Measurements from ENCODE around the gene FAAH2. TPM values are rescaled to one million over a fixed set of nuclear protein-coding genes. Genes with fewer than 3 reads are reported as not detected.
A peak's percentile ranks its signal among the peaks of the same experiment; 100 is the strongest.
"Not testable (repeated sequence)": the region's sequence is repeated elsewhere in the genome, so short reads cannot be mapped to it uniquely, and the experiment has no call there.

FAAH2 gene
- total and polyA plus RNA-seq, 4 experiments from 2014 or later = 17.3 to 25.6 (median 18.5) TPM

DNA sequence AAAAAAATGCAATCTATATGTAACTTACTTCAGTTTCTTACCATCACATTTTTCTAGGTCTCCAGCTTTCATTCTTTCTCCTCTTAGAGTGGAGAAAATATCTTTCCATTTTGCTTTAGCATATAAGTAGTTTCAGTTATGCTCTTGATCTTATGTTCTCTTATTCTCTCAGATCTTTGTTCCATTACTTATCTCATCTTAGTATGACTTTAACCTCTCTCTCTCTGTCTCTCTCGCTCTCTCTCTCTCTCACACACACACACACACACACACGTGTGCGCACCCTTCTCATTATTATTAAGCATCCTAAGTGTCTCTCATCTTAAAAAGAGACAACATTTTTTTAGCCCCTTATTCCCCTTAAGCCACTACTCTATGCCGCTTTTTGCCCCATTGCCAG, 92.8 kb downstream of the FAAH2 start:
- intact Hi-C loops (cut with micrococcal nuclease) = loop anchor here (10.0 kb wide), 1 partner anchor 76 kb away; no protein-coding TSS in a partner anchor
- Histone ChIP-seq H3K4me1 (ENCODE audit: insufficient read depth, low read length) (no peaks in the 10 kb centered on the region), H3K36me3 (ENCODE audit: insufficient read depth, low read length) (no peaks in the 10 kb centered on the region), H3K9me3 (ENCODE audit: control insufficient read depth in 1 of 2, low read length in 2 of 2) (no peaks in the 10 kb centered on the region), H3K27ac (ENCODE audit: low read depth, low read length) (no peak overlapping the region), H3K4me3 (ENCODE audit: low read length in 2 of 2) (no peak overlapping the region), H3K27me3 (ENCODE audit: insufficient read depth, low read length) (no peaks in the 10 kb centered on the region)
- H3K27ac Mint-ChIP-seq = peak overlapping the region in 3 of 7 donors; percentile 48 to 90 (median 82)
- H3K4me1 Mint-ChIP-seq = peaks cover 0 to 8% (median 6%) of the 10 kb centered on the region in 4 donors
- peaks cover 28 to 30% of the 10 kb centered on the region in 2 donors for H3K36me3 Mint-ChIP-seq
- CTCF ChIA-PET (ENCODE audit: partially characterized antibody) = no interaction called here
- no peaks in the 10 kb centered on the region for H3K27me3 Mint-ChIP-seq
- H3K9me3 Mint-ChIP-seq = peaks cover 0 to 12% (median 2%) of the 10 kb centered on the region in 8 donors
- DNase-seq = no peak
- no peak overlapping the region for H3K4me3 Mint-ChIP-seq
- POLR2A ChIA-PET (ENCODE audit: partially characterized antibody) = no interaction called here

DNA sequence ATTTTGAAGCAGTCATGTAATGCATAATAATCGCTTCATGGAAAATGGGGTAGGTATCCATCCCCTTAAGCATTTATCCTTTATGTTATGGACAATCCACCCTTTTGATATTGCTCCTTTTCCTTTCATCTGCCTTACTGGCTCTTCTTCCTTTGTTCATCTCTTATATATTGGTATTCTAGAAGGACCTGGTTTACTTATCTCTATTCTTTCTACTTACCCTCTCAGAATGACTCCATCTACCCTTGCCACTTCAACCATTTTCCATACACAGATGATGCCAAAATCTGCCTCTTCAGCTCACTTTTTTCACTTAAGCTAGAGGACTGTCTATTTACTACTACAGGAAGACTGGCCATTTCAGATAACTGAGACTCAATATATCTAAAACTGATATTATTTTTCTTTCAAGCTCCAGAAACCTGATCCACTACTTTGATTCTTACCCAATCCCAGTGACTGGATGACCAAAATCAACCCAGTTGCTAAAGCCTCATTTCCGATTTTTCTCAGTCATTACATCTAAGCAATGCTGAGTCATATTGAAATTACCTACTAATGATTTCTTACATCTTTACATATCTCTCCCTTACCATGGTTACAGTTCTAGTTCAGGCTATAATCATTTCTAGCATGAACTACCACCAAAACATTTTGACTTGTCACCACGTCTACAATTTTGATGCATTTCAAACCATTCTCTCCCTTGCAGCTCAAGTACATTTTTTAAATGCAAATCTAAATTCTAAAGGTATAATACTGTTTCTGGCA, 93.7 kb downstream of the FAAH2 start:
- Histone ChIP-seq H3K4me3 (ENCODE audit: low read length in 2 of 2) (no peak overlapping the region), H3K27me3 (ENCODE audit: insufficient read depth, low read length) (no peaks in the 10 kb centered on the region), H3K9me3 (ENCODE audit: control insufficient read depth in 1 of 2, low read length in 2 of 2) (no peaks in the 10 kb centered on the region), H3K4me1 (ENCODE audit: insufficient read depth, low read length) (no peaks in the 10 kb centered on the region), H3K36me3 (ENCODE audit: insufficient read depth, low read length) (no peaks in the 10 kb centered on the region), H3K27ac (ENCODE audit: low read depth, low read length) (no peak overlapping the region)
- peaks cover 25 to 30% of the 10 kb centered on the region in 2 donors for H3K36me3 Mint-ChIP-seq
- H3K4me3 Mint-ChIP-seq = no peak overlapping the region
- no peaks in the 10 kb centered on the region for H3K27me3 Mint-ChIP-seq
- peaks cover 0 to 7% (median 6%) of the 10 kb centered on the region in 4 donors for H3K4me1 Mint-ChIP-seq
- H3K27ac Mint-ChIP-seq = peak overlapping the region in 1 of 7 donors; percentile 15
- ChIA-PET CTCF (ENCODE audit: partially characterized antibody) (no interaction called here), POLR2A (ENCODE audit: partially characterized antibody) (no interaction called here)
- peaks cover 0 to 8% (median under 1%) of the 10 kb centered on the region in 8 donors for H3K9me3 Mint-ChIP-seq
- intact Hi-C loops (cut with micrococcal nuclease) = no loop called here
- no peak for DNase-seq

DNA sequence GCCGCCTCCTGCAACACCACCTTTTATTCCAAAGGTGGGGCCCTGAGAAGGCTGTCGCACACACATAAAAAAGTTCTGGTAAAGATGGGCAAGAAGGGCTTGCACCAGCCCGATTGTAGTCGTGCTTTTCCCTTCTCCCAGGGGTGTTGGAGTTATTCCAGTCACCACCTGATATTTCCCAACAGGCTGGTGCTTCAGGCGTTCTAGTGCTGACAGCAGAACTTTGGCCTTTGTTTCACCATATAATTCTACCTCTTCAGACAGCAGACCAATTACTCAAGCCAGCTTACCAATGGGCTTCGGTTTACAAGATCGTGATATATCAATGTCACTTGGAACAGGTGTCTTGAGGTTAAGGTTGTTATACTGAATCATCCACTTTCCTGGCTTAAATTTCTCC, 107.7 kb downstream of the FAAH2 start:
- DNase-seq; H3K27ac Mint-ChIP-seq; H3K9me3 ChIP-seq (ENCODE audit: control insufficient read depth in 1 of 2, low read length in 2 of 2); H3K4me3 ChIP-seq (ENCODE audit: low read length in 2 of 2); CTCF ChIA-PET (ENCODE audit: partially characterized antibody); POLR2A ChIA-PET (ENCODE audit: partially characterized antibody); H3K36me3 ChIP-seq (ENCODE audit: insufficient read depth, low read length); H3K27me3 Mint-ChIP-seq; H3K27me3 ChIP-seq (ENCODE audit: insufficient read depth, low read length); H3K27ac ChIP-seq (ENCODE audit: low read depth, low read length); H3K4me1 ChIP-seq (ENCODE audit: insufficient read depth, low read length); H3K9me3 Mint-ChIP-seq; intact Hi-C loops (cut with micrococcal nuclease); H3K4me3 Mint-ChIP-seq; H3K4me1 Mint-ChIP-seq: not testable (repeated sequence)
- H3K36me3 Mint-ChIP-seq = peaks cover 41 to 43% of the 10 kb centered on the region in 2 donors

DNA sequence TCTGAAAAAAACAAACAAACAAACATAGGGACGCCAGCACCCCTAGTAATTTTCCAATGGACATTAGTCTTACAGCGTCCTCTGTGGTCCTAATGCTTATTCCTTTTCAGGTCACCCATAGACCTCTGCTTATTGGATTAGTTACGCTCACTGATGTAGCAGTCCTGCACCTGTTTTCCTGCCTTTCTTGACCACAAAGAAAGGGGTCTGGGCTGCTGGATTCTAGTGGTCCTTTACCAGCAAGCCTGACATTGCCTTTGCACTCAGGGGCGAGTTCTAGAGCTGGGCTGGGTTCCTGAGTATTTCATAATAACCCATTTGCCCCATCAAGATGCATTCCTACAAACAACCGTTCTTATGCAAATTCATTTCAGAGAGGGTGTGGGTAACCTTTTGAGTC, 116.7 kb downstream of the FAAH2 start:
- H3K4me1 Mint-ChIP-seq; H3K4me1 ChIP-seq (ENCODE audit: insufficient read depth, low read length); H3K4me3 ChIP-seq (ENCODE audit: low read length in 2 of 2); H3K27me3 ChIP-seq (ENCODE audit: insufficient read depth, low read length); H3K9me3 ChIP-seq (ENCODE audit: control insufficient read depth in 1 of 2, low read length in 2 of 2); DNase-seq; H3K36me3 ChIP-seq (ENCODE audit: insufficient read depth, low read length); H3K27ac Mint-ChIP-seq; CTCF ChIA-PET (ENCODE audit: partially characterized antibody); intact Hi-C loops (cut with micrococcal nuclease); POLR2A ChIA-PET (ENCODE audit: partially characterized antibody); H3K27ac ChIP-seq (ENCODE audit: low read depth, low read length); H3K27me3 Mint-ChIP-seq: not testable (repeated sequence)
- Mint-ChIP-seq H3K4me3 (peak overlapping the region in 1 of 8 donors; percentile 31), H3K36me3 (peaks cover 25 to 26% of the 10 kb centered on the region in 2 donors), H3K9me3 (peaks cover 0 to 30% (median 19%) of the 10 kb centered on the region in 8 donors)

DNA sequence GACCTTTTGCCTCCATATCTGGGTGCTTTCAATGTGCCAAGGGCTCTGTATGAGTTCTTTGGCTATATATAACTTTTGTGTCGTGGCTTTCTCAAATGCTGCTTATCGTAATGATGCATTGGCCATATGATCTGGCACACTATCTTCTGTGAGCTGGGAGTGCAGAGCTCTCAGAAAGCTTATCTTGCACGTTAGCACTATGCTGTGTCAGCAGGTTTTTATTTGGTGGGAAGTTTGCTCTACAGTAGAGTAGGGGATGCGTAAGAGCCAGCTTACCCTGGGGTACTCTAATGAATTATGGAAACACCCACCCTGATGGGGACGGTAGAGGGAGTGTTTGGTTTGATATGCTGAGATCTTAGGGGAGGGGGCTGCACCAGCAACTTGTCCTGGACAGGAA, 119.6 kb downstream of the FAAH2 start:
- no peaks in the 10 kb centered on the region for H3K27me3 Mint-ChIP-seq
- POLR2A ChIA-PET (ENCODE audit: partially characterized antibody) = no interaction called here
- no peaks in the 10 kb centered on the region for H3K27me3 ChIP-seq (ENCODE audit: insufficient read depth, low read length)
- H3K4me1 ChIP-seq (ENCODE audit: insufficient read depth, low read length) = no peaks in the 10 kb centered on the region
- intact Hi-C loops (cut with micrococcal nuclease) = no loop called here
- DNase-seq = no peak
- H3K36me3 Mint-ChIP-seq = peaks cover 22 to 27% of the 10 kb centered on the region in 2 donors
- H3K4me3 Mint-ChIP-seq = no peak overlapping the region
- no peaks in the 10 kb centered on the region for H3K36me3 ChIP-seq (ENCODE audit: insufficient read depth, low read length)
- no peaks in the 10 kb centered on the region for H3K4me1 Mint-ChIP-seq
- H3K27ac ChIP-seq (ENCODE audit: low read depth, low read length) = no peak overlapping the region
- CTCF ChIA-PET (ENCODE audit: partially characterized antibody) = no interaction called here
- H3K9me3 ChIP-seq (ENCODE audit: control insufficient read depth in 1 of 2, low read length in 2 of 2) = no peaks in the 10 kb centered on the region
- H3K27ac Mint-ChIP-seq = no peak overlapping the region
- H3K9me3 Mint-ChIP-seq = peaks cover 0 to 30% (median 19%) of the 10 kb centered on the region in 8 donors
- H3K4me3 ChIP-seq (ENCODE audit: low read length in 2 of 2) = no peak overlapping the region

DNA sequence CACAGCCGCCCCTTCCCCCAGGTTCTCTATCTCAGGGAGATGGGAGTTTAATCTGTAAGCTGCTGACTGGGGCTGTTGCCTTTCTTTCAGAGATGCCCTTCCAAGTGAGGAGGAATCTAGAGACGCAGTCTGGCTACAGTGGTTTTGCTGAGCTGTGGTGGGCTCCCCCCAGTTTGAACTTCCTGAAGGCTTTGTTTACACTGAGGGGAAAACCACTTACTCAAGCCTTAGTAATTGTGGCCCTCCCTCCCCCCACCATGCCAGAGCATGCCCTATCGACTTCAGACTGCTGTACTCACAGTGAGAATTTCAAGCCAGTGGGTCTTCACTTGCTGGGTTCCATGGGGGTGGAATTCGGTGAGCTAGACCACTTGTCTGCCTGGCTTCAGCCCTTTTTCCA, 131.3 kb downstream of the FAAH2 start:
- Histone ChIP-seq H3K36me3 (ENCODE audit: insufficient read depth, low read length) (no peaks in the 10 kb centered on the region), H3K9me3 (ENCODE audit: control insufficient read depth in 1 of 2, low read length in 2 of 2) (no peaks in the 10 kb centered on the region), H3K4me3 (ENCODE audit: low read length in 2 of 2) (no peak overlapping the region), H3K27ac (ENCODE audit: low read depth, low read length) (no peak overlapping the region), H3K27me3 (ENCODE audit: insufficient read depth, low read length) (no peaks in the 10 kb centered on the region), H3K4me1 (ENCODE audit: insufficient read depth, low read length) (no peaks in the 10 kb centered on the region)
- Mint-ChIP-seq H3K27me3 (no peaks in the 10 kb centered on the region), H3K4me3 (no peak overlapping the region), H3K9me3 (peaks cover 0 to 25% (median 12%) of the 10 kb centered on the region in 8 donors), H3K36me3 (peaks cover 22 to 38% of the 10 kb centered on the region in 2 donors), H3K4me1 (peaks cover 0 to 1% (median 0%) of the 10 kb centered on the region in 4 donors), H3K27ac (no peak overlapping the region)
- POLR2A ChIA-PET (ENCODE audit: partially characterized antibody) = no interaction called here
- intact Hi-C loops (cut with micrococcal nuclease) = no loop called here
- DNase-seq = no peak
- CTCF ChIA-PET (ENCODE audit: partially characterized antibody) = no interaction called here

DNA sequence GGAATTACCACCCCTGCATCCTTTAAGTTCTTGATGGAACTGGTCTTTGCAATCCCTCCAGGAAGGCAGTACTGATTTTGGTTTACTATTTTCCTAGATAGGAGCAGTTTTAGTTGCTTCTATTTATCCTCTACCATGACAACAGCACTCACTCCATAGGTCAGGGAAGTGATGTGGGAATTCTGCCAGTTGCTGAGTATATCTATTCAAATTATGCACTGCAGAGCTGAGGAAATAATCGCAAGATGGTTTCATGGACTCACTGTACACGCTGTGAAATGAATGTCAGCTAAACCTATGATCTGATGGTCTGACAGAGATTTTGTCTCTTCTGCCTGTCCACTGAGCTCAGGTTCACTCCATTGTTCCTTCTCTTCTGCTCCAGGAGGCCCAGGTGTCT, 135.8 kb downstream of the FAAH2 start:
- intact Hi-C loops (cut with micrococcal nuclease) = no loop called here
- no peak for DNase-seq
- ChIA-PET POLR2A (ENCODE audit: partially characterized antibody) (no interaction called here), CTCF (ENCODE audit: partially characterized antibody) (no interaction called here)
- Histone ChIP-seq H3K27ac (ENCODE audit: low read depth, low read length) (no peak overlapping the region), H3K27me3 (ENCODE audit: insufficient read depth, low read length) (no peaks in the 10 kb centered on the region), H3K4me1 (ENCODE audit: insufficient read depth, low read length) (no peaks in the 10 kb centered on the region), H3K4me3 (ENCODE audit: low read length in 2 of 2) (no peak overlapping the region), H3K36me3 (ENCODE audit: insufficient read depth, low read length) (no peaks in the 10 kb centered on the region), H3K9me3 (ENCODE audit: control insufficient read depth in 1 of 2, low read length in 2 of 2) (no peaks in the 10 kb centered on the region)
- no peak overlapping the region for H3K27ac Mint-ChIP-seq
- H3K4me3 Mint-ChIP-seq = no peak overlapping the region
- H3K27me3 Mint-ChIP-seq = no peaks in the 10 kb centered on the region
- peaks cover 14 to 36% of the 10 kb centered on the region in 2 donors for H3K36me3 Mint-ChIP-seq
- H3K9me3 Mint-ChIP-seq = peaks cover 0 to 12% (median 0%) of the 10 kb centered on the region in 8 donors
- no peaks in the 10 kb centered on the region for H3K4me1 Mint-ChIP-seq

Measured in CD4-positive, alpha-beta memory T cell (primary cell).